Loucy (cell line): Measurements from ENCODE around the gene SMAD3.

ENCODE experiments used
- H2AFZ ChIP-seq: fragments of 200-600 bp; sonication (generic); 2 replicates; pipeline ENCODE4 v1.6.0; 2016; ENCODE audit warnings: antibody characterized with exemption, mild to moderate bottlenecking, low read length, moderate library complexity
- H3F3A ChIP-seq: fragments of 200-600 bp; 2 replicates; pipeline ENCODE4 v1.6.0; 2016; ENCODE audit warnings: antibody characterized with exemption, low read depth, mild to moderate bottlenecking
- H3K27me3 ChIP-seq: fragments of 200-600 bp; sonication (generic); 2 replicates; pipeline ENCODE4 v1.6.1; 2014; ENCODE audit warnings: low read length, mild to moderate bottlenecking; ENCODE audit not compliant: insufficient read depth, poor library complexity, severe bottlenecking
- H3K36me3 ChIP-seq: fragments of 200-600 bp; sonication (generic); 2 replicates; pipeline ENCODE4 v1.6.1; 2016; ENCODE audit warnings: low read length; ENCODE audit not compliant: insufficient read depth
- H3K4me1 ChIP-seq: fragments of 200-600 bp; sonication (generic); 2 replicates; pipeline ENCODE4 v1.5.1; 2014; ENCODE audit warnings: low read length, mild to moderate bottlenecking; ENCODE audit not compliant: insufficient read depth, poor library complexity, severe bottlenecking
- H3K4me2 ChIP-seq: fragments of 200-600 bp; sonication (generic); 2 replicates; pipeline ENCODE4 v1.6.0; 2014; ENCODE audit warnings: antibody characterized with exemption, low read length, low read depth, mild to moderate bottlenecking; ENCODE audit not compliant: poor library complexity, severe bottlenecking
- H3K4me3 ChIP-seq: fragments of 200-600 bp; sonication (generic); 2 replicates; pipeline ENCODE4 v1.5.1; 2014; ENCODE audit warnings: low read length, mild to moderate bottlenecking, mixed read lengths; ENCODE audit not compliant: poor library complexity, severe bottlenecking
- H3K79me2 ChIP-seq: fragments of 200-600 bp; sonication (generic); 2 replicates; pipeline ENCODE4 v1.6.1; 2014; ENCODE audit warnings: low read length; ENCODE audit not compliant: insufficient read depth
- H3K9ac ChIP-seq: fragments of 200-600 bp; sonication (generic); 2 replicates; pipeline ENCODE4 v1.6.0; 2014; ENCODE audit warnings: mild to moderate bottlenecking, low read depth, low read length, moderate library complexity; ENCODE audit not compliant: poor library complexity, severe bottlenecking
- H3K9me2 ChIP-seq: fragments of 200-600 bp; sonication (generic); replicated peaks from 2 replicates; pipeline ENCODE4 v1.6.1; 2016; ENCODE audit warnings: low read depth, low read length, mixed read lengths
- H3K9me3 ChIP-seq: fragments of 200-600 bp; sonication (generic); 2 replicates; pipeline ENCODE4 v1.6.1; 2014; ENCODE audit warnings: mild to moderate bottlenecking, antibody characterized with exemption, low read length, low read depth; ENCODE audit not compliant: insufficient read depth
- H4K20me1 ChIP-seq: fragments of 200-600 bp; sonication (generic); 2 replicates; pipeline ENCODE4 v1.6.0; 2014; ENCODE audit warnings: antibody characterized with exemption, low read length, mild to moderate bottlenecking; ENCODE audit not compliant: insufficient read depth, poor library complexity, severe bottlenecking
- CTCF ChIP-seq: fragments of 200-600 bp; sonication (generic); conservative IDR thresholded peaks from 2 replicates; pipeline ENCODE4 v1.5.1; 2014; ENCODE audit warnings: mild to moderate bottlenecking, antibody characterized with exemption, low read length
- EZH2phosphoT487 ChIP-seq: fragments of 200-600 bp; IDR thresholded peaks from 2 replicates; pipeline ENCODE4 v1.6.1; 2018; ENCODE audit warnings: antibody characterized with exemption, mild to moderate bottlenecking, moderate library complexity, borderline replicate concordance

The SMAD3 gene

GRCh38 chr15:67210555-67211168 is 145.3 kb downstream of the SMAD3 start:
- Histone ChIP-seq H3K36me3 (peaks cover 35% of the 10 kb centered on the region; the same call in 1 of the 2 replicates), H2AFZ (no peak overlapping the region), H3K27me3 (no peaks in the 10 kb centered on the region), H3K9ac (no peak overlapping the region), H3K4me1 (no peaks in the 10 kb centered on the region), H3K9me3 (no peaks in the 10 kb centered on the region), H3K4me2 (no peak overlapping the region), H3F3A (no peaks in the 10 kb centered on the region), H3K4me3 (no peak overlapping the region), H4K20me1 (no peaks in the 10 kb centered on the region), H3K9me2 (no peaks in the 10 kb centered on the region), H3K79me2 (no peaks in the 10 kb centered on the region)
- TF ChIP-seq EZH2phosphoT487 (no peak), CTCF (no peak)

GRCh38 chr15:67212684-67213367 is 147.4 kb downstream of the SMAD3 start:
- H3K4me2 ChIP-seq, result no peak overlapping the region
- no peak overlapping the region for H2AFZ ChIP-seq
- no peaks in the 10 kb centered on the region for H3K79me2 ChIP-seq
- H3K9ac ChIP-seq, result no peak overlapping the region
- H3K4me1 ChIP-seq, result no peaks in the 10 kb centered on the region
- no peaks in the 10 kb centered on the region for H3K9me3 ChIP-seq
- TF ChIP-seq CTCF (no peak), EZH2phosphoT487 (no peak)
- no peaks in the 10 kb centered on the region for H4K20me1 ChIP-seq
- H3K9me2 ChIP-seq, result no peaks in the 10 kb centered on the region
- no peak overlapping the region for H3K4me3 ChIP-seq
- H3K36me3 ChIP-seq, result peaks cover 16% of the 10 kb centered on the region; the same call in 1 of the 2 replicates
- no peaks in the 10 kb centered on the region for H3F3A ChIP-seq
- no peaks in the 10 kb centered on the region for H3K27me3 ChIP-seq

GRCh38 chr15:67215102-67215501 is 149.7 kb downstream of the SMAD3 start:
- Histone ChIP-seq H4K20me1 (no peaks in the 10 kb centered on the region), H3K9ac (no peak overlapping the region)

More at GRCh38 chr15:67215102-67215501, 149.7 kb downstream of the SMAD3 start:
- H3K9me3 ChIP-seq, result no peaks in the 10 kb centered on the region; the same call in 1 of the 2 replicates
- peaks cover 13% of the 10 kb centered on the region; the same call in 1 of the 2 replicates for H3K36me3 ChIP-seq
- no peaks in the 10 kb centered on the region for H3K79me2 ChIP-seq
- H3K4me1 ChIP-seq, result no peaks in the 10 kb centered on the region
- H3F3A ChIP-seq, result no peaks in the 10 kb centered on the region
- H3K4me2 ChIP-seq, result no peak overlapping the region
- TF ChIP-seq EZH2phosphoT487 (no peak), CTCF (no peak)
- H3K9me2 ChIP-seq, result no peaks in the 10 kb centered on the region
- H2AFZ ChIP-seq, result no peak overlapping the region
- no peak overlapping the region for H3K4me3 ChIP-seq
- H3K27me3 ChIP-seq, result no peaks in the 10 kb centered on the region
